Measurements from ENCODE around the gene TMCC1.

DNA sequence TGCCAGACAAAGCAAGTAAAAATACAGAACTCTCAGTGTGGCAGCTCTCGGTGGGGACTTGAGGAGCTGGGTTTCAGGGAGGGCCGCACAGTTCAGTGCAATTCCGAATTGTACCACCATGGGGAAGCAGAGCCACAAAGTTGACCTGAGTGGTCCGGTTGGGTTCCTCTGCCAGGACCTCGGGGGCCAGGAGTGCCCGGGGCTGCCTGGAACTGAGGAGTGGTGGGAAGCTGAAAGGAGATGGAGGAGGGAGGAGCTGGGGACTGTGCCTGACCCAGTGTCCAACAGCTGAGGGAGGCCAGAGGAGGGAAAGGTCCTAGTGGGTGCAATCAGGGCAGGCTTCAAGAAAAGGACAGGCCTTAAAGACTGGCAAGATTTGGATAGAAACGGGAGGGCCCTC is 48.8 kb upstream of the TMCC1 start:
- TF ChIP-seq GATA3 (IDR thresholded peaks at IDR 0.05; ENCODE audit: low read depth, low read length) (no peak), GATA2 (IDR thresholded peaks at IDR 0.05; ENCODE audit: low read depth, low read length) (no peak)

Data from SH-SY5Y (cell line).